Gastroesophageal sphincter (tissue), 3 donors: ENCODE measurements around the gene AQR.

Experiments used
- EP300 ChIP-seq: sonication (generic); formaldehyde crosslinking; IDR thresholded peaks from one replicate; pipeline ENCODE4 v1.6.1; 2017; ENCODE audit warnings: antibody characterized with exemption, mild to moderate bottlenecking
- POLR2A ChIP-seq, 2 donors: fragments of 450-650 bp; IDR thresholded peaks; one replicate each; pipeline ENCODE4 v1.6.1; 2017; ENCODE audit warnings: antibody characterized with exemption in 2 of 2, mild to moderate bottlenecking in 2 of 2, moderate library complexity in 1 of 2
- POLR2AphosphoS5 ChIP-seq: sonication (generic); formaldehyde crosslinking; IDR thresholded peaks from one replicate; pipeline ENCODE4 v1.6.1; 2017; ENCODE audit warnings: antibody characterized with exemption
- TF ChIP-seq, protein P1 (sequence below), 4 experiments: fragments of 200-600 bp in 2 of 4; fragments of 450-650 bp in 2 of 4; sonication (generic) in 1 of 4; IDR thresholded peaks; one replicate each; pipeline ENCODE4 v1.5.1; 2017 to 2019; ENCODE audit warnings: antibody characterized with exemption in 4 of 4, mild to moderate bottlenecking in 2 of 4, moderate library complexity in 2 of 4

DNA sequence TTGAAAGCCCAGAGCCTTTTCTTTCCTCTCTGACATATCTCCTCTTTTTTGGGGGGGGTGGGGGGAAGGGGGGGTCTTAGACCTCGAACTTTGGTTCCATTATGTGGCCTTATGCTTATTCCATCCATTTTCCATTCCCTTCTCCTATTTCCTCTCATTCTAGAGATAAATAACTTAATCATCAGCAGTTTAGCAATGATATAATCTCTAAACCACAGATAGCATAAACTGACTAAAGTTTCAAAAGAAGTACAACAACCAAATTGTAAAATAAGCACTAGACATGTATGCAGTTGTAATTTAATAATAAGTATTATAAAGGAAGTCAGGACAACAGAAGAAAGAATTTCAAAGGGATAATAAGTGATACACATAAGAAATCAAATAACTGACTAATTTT is 64.5 kb downstream of the AQR start:
- TF ChIP-seq, protein P1, sequence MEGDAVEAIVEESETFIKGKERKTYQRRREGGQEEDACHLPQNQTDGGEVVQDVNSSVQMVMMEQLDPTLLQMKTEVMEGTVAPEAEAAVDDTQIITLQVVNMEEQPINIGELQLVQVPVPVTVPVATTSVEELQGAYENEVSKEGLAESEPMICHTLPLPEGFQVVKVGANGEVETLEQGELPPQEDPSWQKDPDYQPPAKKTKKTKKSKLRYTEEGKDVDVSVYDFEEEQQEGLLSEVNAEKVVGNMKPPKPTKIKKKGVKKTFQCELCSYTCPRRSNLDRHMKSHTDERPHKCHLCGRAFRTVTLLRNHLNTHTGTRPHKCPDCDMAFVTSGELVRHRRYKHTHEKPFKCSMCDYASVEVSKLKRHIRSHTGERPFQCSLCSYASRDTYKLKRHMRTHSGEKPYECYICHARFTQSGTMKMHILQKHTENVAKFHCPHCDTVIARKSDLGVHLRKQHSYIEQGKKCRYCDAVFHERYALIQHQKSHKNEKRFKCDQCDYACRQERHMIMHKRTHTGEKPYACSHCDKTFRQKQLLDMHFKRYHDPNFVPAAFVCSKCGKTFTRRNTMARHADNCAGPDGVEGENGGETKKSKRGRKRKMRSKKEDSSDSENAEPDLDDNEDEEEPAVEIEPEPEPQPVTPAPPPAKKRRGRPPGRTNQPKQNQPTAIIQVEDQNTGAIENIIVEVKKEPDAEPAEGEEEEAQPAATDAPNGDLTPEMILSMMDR (IDR thresholded peaks at IDR 0.05) = no peak
- no peak for TF ChIP-seq POLR2A (IDR thresholded peaks at IDR 0.05)
- no peak for TF ChIP-seq POLR2AphosphoS5
- TF ChIP-seq EP300 = no peak
